DMS53 treated with DMSO at 0.1 percent for 48 hours (cell line): ENCODE measurements around the gene PYDC1.
"Not testable (repeated sequence)": the region's sequence is repeated elsewhere in the genome, so short reads cannot be mapped to it uniquely, and the experiment has no call there.

Experiments
- DNase-seq: peaks from one replicate; lab custom pipeline; 2025; ENCODE audit not compliant: unreplicated experiment; lab: John Stamatoyannopoulos, UW

Gene PYDC1

GRCh38 chr16:31179747-31180459 is 37.0 kb downstream of the PYDC1 start, which contains the start of gene FUS:
Gene FUS, plus strand, starts transcription at chr16:31180139. Its CDS starts 76 bp downstream, at chr16:31180215.
- DNase-seq = peak; percentile 56

- no peak for DNase-seq
These were observed 37.7 kb downstream of the PYDC1 start for GRCh38 chr16:31179219-31179746.

GRCh38 chr16:31177136-31177535 is 39.8 kb downstream of the PYDC1 start:
- DNase-seq = peak; percentile 5

GRCh38 chr16:31170048-31170447 is 46.9 kb downstream of the PYDC1 start:
- not testable (repeated sequence) for DNase-seq

- DNase-seq = no peak
These were observed 48.1 kb downstream of the PYDC1 start for GRCh38 chr16:31168848-31169247.

- no peak for DNase-seq
These were observed 49.6 kb downstream of the PYDC1 start for GRCh38 chr16:31167315-31167714.
